ENCODE data around the gene DIDO1. TPM values are rescaled to one million over a fixed set of nuclear protein-coding genes. Genes with fewer than 3 reads are reported as not detected.
"Not testable (repeated sequence)": the region's sequence is repeated elsewhere in the genome, so short reads cannot be mapped to it uniquely, and the experiment has no call there.

Gene DIDO1
- total RNA-seq, 4 donors from 2014 or later = 64.5 to 89.7 (median 78.9) TPM

GRCh38 chr20:62852841-62853240 lies 73.5 kb downstream of the DIDO1 start:
- Histone ChIP-seq H3K4me1 (peaks cover 0 to 13% (median 0%) of the 10 kb centered on the region in 4 donors), H3K36me3 (peaks cover 0 to 59% (median 0%) of the 10 kb centered on the region in 3 donors), H3K9me3 (no peaks in the 10 kb centered on the region), H3K27me3 (no peaks in the 10 kb centered on the region), H3K4me3 (no peak overlapping the region), H3K27ac (no peak overlapping the region)
- DNase-seq (ENCODE audit: low spot score in 2 of 2) = no peak
- 90 to 94% methylated on average over 8 to 12 of the region's 12 CpGs for WGBS, 2 donors
- no peak for TF ChIP-seq POLR2A (IDR thresholded peaks at IDR 0.05)
- no peak for TF ChIP-seq CTCF (IDR thresholded peaks at IDR 0.05)
- no peak for TF ChIP-seq EP300 (IDR thresholded peaks at IDR 0.05)

- peaks cover 0 to 56% (median 0%) of the 10 kb centered on the region in 3 donors for H3K36me3 ChIP-seq
- H3K27ac ChIP-seq = no peak overlapping the region
- WGBS, 2 donors = 84 to 95% methylated on average over 4 to 8 of the region's 8 CpGs
- H3K27me3 ChIP-seq = no peaks in the 10 kb centered on the region
- no peak for DNase-seq (ENCODE audit: low spot score in 2 of 2)
- H3K9me3 ChIP-seq = no peaks in the 10 kb centered on the region
- peaks cover 0 to 19% (median 0%) of the 10 kb centered on the region in 4 donors for H3K4me1 ChIP-seq
- H3K4me3 ChIP-seq = no peak overlapping the region
- TF ChIP-seq EP300 (IDR thresholded peaks at IDR 0.05) (no peak), POLR2A (IDR thresholded peaks at IDR 0.05) (no peak), CTCF (IDR thresholded peaks at IDR 0.05) (no peak)
These were observed 74.1 kb downstream of the DIDO1 start for GRCh38 chr20:62852196-62852595.

- Histone ChIP-seq H3K27ac (peak overlapping the region; percentile 17 to 77 (median 56)), H3K9me3 (no peaks in the 10 kb centered on the region), H3K27me3 (no peaks in the 10 kb centered on the region), H3K36me3 (peaks cover 0 to 44% (median 0%) of the 10 kb centered on the region in 3 donors), H3K4me3 (no peak overlapping the region), H3K4me1 (peaks cover 0 to 25% (median 0%) of the 10 kb centered on the region in 4 donors)
- TF ChIP-seq POLR2A (IDR thresholded peaks at IDR 0.05) = no peak
- peak in 1 of 2 donors; percentile 43 for TF ChIP-seq EP300 (IDR thresholded peaks at IDR 0.05)
- TF ChIP-seq CTCF (IDR thresholded peaks at IDR 0.05) = peak in 3 of 5 experiments; percentile 32 to 37 (median 34)
- 54 to 60% methylated on average over 22 of the region's 22 CpGs for WGBS, 2 donors
- no peak for DNase-seq (ENCODE audit: low spot score in 2 of 2)
These were observed 75.9 kb downstream of the DIDO1 start for GRCh38 chr20:62850333-62850974.

GRCh38 chr20:62849431-62849830 lies 76.9 kb downstream of the DIDO1 start:
- no peak for TF ChIP-seq CTCF (IDR thresholded peaks at IDR 0.05)
- TF ChIP-seq EP300 (IDR thresholded peaks at IDR 0.05) = no peak
- no peak for TF ChIP-seq POLR2A (IDR thresholded peaks at IDR 0.05)
- peaks cover 0 to 39% (median 0%) of the 10 kb centered on the region in 3 donors for H3K36me3 ChIP-seq
- DNase-seq (ENCODE audit: low spot score in 2 of 2) = no peak

GRCh38 chr20:62848917-62849316 lies 77.4 kb downstream of the DIDO1 start:
- H3K4me3 ChIP-seq; H3K27me3 ChIP-seq; H3K9me3 ChIP-seq; DNase-seq (ENCODE audit: low spot score in 2 of 2): not testable (repeated sequence)
- Histone ChIP-seq H3K4me1 (peaks cover 0 to 25% (median 0%) of the 10 kb centered on the region in 4 donors), H3K36me3 (peaks cover 0 to 34% (median 0%) of the 10 kb centered on the region in 3 donors), H3K27ac (peak overlapping the region in 1 of 4 donors; percentile 77)
- WGBS, 2 donors = 77 to 85% methylated on average over 7 of the region's 7 CpGs

More at GRCh38 chr20:62849431-62849830, 76.9 kb downstream of the DIDO1 start:
- Histone ChIP-seq H3K9me3 (no peaks in the 10 kb centered on the region), H3K4me1 (peaks cover 0 to 25% (median 0%) of the 10 kb centered on the region in 4 donors), H3K27me3 (no peaks in the 10 kb centered on the region), H3K4me3 (no peak overlapping the region), H3K27ac (peak overlapping the region in 2 of 4 donors; percentile 75 to 77)
